ENCODE measurements around the gene KCNG1. TPM values are rescaled to one million over a fixed set of nuclear protein-coding genes. Genes with fewer than 3 reads are reported as not detected.

Gene KCNG1
- polyA plus RNA-seq, 2 donors, result 7.6 to 15.3 TPM

GRCh38 chr20:51017251-51017650 lies 5.7 kb downstream of the KCNG1 start:
- H3K36me3 ChIP-seq (ENCODE audit: control insufficient read depth in 2 of 2, insufficient read depth in 2 of 2, low read length in 1 of 2), result no peaks in the 10 kb centered on the region

DNA sequence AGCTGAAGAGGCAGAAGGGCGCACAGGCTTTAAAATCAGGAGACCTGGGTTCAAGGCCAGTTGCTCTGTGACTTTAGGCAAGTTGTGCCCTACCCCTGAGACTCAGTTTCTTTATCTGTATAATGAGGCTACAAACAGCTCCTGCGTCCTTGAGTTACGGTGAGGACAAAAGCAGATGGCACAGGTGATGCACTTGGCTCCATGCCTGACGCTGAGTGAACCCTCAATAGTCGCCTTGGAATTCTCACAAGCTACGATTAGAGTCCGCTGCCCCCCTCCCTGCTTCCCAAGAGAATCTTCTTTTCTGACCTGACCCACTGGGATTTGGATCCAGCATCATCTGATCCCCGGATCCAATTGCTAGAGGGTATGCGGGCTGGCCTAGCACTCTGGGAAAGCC lies 6.4 kb downstream of the KCNG1 start:
- Histone ChIP-seq H3K4me3 (ENCODE audit: low read depth in 1 of 2, low read length in 2 of 2) (no peak overlapping the region), H3K4me1 (ENCODE audit: control insufficient read depth in 2 of 2, insufficient read depth in 2 of 2, low read length in 1 of 2) (peaks cover 0 to 5% of the 10 kb centered on the region in 2 donors), H3K36me3 (ENCODE audit: control insufficient read depth in 2 of 2, insufficient read depth in 2 of 2, low read length in 1 of 2) (no peaks in the 10 kb centered on the region), H3K27ac (ENCODE audit: low read depth in 2 of 2, low read length in 1 of 2) (no peak overlapping the region), H3K9me3 (ENCODE audit: control insufficient read depth in 2 of 2, insufficient read depth in 1 of 2, low read depth in 1 of 2, low read length in 1 of 2) (no peaks in the 10 kb centered on the region), H3K27me3 (ENCODE audit: control insufficient read depth in 1 of 2, insufficient read depth in 2 of 2, low read length in 2 of 2) (no peaks in the 10 kb centered on the region)
- WGBS, 2 donors, result 80 to 89% methylated on average over 9 of the region's 9 CpGs

More at GRCh38 chr20:51017251-51017650, 5.7 kb downstream of the KCNG1 start:
- Histone ChIP-seq H3K4me1 (ENCODE audit: control insufficient read depth in 2 of 2, insufficient read depth in 2 of 2, low read length in 1 of 2) (peaks cover 0 to 5% of the 10 kb centered on the region in 2 donors), H3K9me3 (ENCODE audit: control insufficient read depth in 2 of 2, insufficient read depth in 1 of 2, low read depth in 1 of 2, low read length in 1 of 2) (no peaks in the 10 kb centered on the region), H3K27me3 (ENCODE audit: control insufficient read depth in 1 of 2, insufficient read depth in 2 of 2, low read length in 2 of 2) (no peaks in the 10 kb centered on the region), H3K4me3 (ENCODE audit: low read depth in 1 of 2, low read length in 2 of 2) (no peak overlapping the region), H3K27ac (ENCODE audit: low read depth in 2 of 2, low read length in 1 of 2) (no peak overlapping the region)
- 71 to 77% methylated on average over 9 of the region's 9 CpGs for WGBS, 2 donors

DNA sequence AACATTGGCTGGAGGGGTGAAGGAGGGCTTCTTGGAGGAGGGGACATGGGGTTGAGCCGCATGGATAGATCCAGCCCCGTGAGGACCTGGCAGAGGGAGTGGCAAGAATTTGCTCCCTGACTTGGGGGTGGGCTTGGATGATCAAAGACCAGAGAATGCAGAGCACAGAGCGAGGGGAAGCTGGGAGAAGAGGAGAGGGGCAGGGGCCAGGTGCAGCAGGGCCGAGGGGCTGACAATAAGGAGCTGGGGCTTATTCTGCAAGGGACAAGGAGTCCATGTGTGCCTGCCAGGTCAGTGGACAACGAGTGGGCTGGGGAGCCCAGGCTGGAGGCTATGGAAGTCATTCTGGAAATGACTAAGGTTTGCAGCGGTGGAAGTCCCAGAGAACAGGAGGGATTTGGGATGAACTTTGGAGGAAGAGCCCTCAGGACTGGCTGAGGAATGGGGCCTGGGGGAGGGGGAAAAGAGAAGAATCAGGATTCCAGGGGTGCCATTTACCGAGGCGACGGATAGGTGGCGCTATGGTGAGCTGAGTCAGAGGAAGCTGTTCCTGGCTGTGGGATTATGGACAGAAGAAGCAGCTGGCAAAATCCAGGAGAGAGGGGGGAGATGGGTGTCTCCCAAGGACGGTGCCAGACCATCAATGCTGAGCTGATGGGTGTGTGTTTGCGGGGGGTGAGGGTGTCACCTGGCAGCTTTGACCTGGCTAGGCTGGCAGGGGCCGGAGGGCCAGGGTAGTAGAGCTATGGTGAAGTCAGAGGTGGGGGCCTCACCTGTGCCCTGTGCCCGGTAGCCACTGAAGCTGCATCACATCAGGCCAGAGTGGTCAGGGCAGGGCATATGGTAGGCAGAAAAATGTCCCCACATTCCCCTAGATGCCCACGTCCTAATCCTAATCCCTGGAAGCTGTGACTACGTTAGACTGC lies 7.8 kb downstream of the KCNG1 start:
- no peak overlapping the region for H3K27ac ChIP-seq (ENCODE audit: low read depth in 2 of 2, low read length in 1 of 2)
- peaks cover 0 to 5% of the 10 kb centered on the region in 2 donors for H3K4me1 ChIP-seq (ENCODE audit: control insufficient read depth in 2 of 2, insufficient read depth in 2 of 2, low read length in 1 of 2)
- no peaks in the 10 kb centered on the region for H3K36me3 ChIP-seq (ENCODE audit: control insufficient read depth in 2 of 2, insufficient read depth in 2 of 2, low read length in 1 of 2)
- H3K4me3 ChIP-seq (ENCODE audit: low read depth in 1 of 2, low read length in 2 of 2), result no peak overlapping the region
- no peaks in the 10 kb centered on the region for H3K27me3 ChIP-seq (ENCODE audit: control insufficient read depth in 1 of 2, insufficient read depth in 2 of 2, low read length in 2 of 2)
- 37 to 41% methylated on average over 16 of the region's 16 CpGs for WGBS, 2 donors
- H3K9me3 ChIP-seq (ENCODE audit: control insufficient read depth in 2 of 2, insufficient read depth in 1 of 2, low read depth in 1 of 2, low read length in 1 of 2), result no peaks in the 10 kb centered on the region

DNA sequence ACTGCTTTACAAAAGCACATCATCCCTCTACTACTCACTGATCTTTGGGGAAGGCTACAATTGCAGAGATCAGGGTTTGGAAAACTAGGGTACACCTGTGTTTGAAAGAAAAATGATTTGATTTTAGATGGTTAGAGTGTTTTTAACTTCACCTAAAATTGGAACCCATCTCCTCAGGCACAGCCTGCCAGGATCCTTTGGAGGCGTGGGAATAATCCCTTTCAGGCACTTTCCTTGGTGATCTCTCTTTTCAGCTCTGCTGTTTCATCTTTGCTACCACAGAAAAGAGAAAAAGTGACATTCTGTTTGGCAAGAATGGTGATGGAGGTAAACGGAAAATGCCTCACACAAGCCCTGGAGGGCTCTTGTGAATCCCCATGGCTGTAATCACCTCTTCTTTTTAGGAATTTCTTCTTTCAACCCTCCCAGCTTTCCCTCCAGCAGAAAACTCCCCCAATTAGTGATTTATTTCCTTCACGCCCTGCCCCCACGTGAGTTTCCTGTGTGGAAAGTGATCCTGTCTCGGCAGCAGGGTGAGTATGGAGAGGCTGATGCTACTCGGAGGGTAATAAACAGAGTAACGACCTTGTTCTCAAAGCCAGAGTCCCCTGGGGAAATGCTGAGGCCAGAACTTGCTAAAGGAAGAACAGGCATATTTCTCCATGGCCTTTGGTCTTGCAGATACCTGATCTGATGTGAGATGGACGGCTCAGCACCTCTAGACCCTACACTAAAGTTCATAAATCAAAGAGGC lies 9.2 kb downstream of the KCNG1 start:
- Histone ChIP-seq H3K36me3 (ENCODE audit: control insufficient read depth in 2 of 2, insufficient read depth in 2 of 2, low read length in 1 of 2) (peaks cover 0 to 4% of the 10 kb centered on the region in 2 donors), H3K4me3 (ENCODE audit: low read depth in 1 of 2, low read length in 2 of 2) (no peak overlapping the region), H3K27ac (ENCODE audit: low read depth in 2 of 2, low read length in 1 of 2) (no peak overlapping the region), H3K4me1 (ENCODE audit: control insufficient read depth in 2 of 2, insufficient read depth in 2 of 2, low read length in 1 of 2) (peaks cover 0 to 3% of the 10 kb centered on the region in 2 donors), H3K9me3 (ENCODE audit: control insufficient read depth in 2 of 2, insufficient read depth in 1 of 2, low read depth in 1 of 2, low read length in 1 of 2) (peaks cover 0 to 2% of the 10 kb centered on the region in 2 donors), H3K27me3 (ENCODE audit: control insufficient read depth in 1 of 2, insufficient read depth in 2 of 2, low read length in 2 of 2) (no peaks in the 10 kb centered on the region)
- 44 to 54% methylated on average over 8 of the region's 8 CpGs for WGBS, 2 donors

- Histone ChIP-seq H3K4me1 (ENCODE audit: control insufficient read depth in 2 of 2, insufficient read depth in 2 of 2, low read length in 1 of 2) (peaks cover 0 to 3% of the 10 kb centered on the region in 2 donors), H3K4me3 (ENCODE audit: low read depth in 1 of 2, low read length in 2 of 2) (no peak overlapping the region), H3K27ac (ENCODE audit: low read depth in 2 of 2, low read length in 1 of 2) (no peak overlapping the region), H3K9me3 (ENCODE audit: control insufficient read depth in 2 of 2, insufficient read depth in 1 of 2, low read depth in 1 of 2, low read length in 1 of 2) (peaks cover 0 to 2% of the 10 kb centered on the region in 2 donors), H3K36me3 (ENCODE audit: control insufficient read depth in 2 of 2, insufficient read depth in 2 of 2, low read length in 1 of 2) (peaks cover 0 to 4% of the 10 kb centered on the region in 2 donors), H3K27me3 (ENCODE audit: control insufficient read depth in 1 of 2, insufficient read depth in 2 of 2, low read length in 2 of 2) (no peaks in the 10 kb centered on the region)
- WGBS, 2 donors, result 77 to 79% methylated on average over 3 of the region's 3 CpGs
These were observed 10.6 kb downstream of the KCNG1 start for GRCh38 chr20:51012357-51012756.

GRCh38 chr20:51011479-51011878 lies 11.4 kb downstream of the KCNG1 start:
- Histone ChIP-seq H3K27ac (ENCODE audit: low read depth in 2 of 2, low read length in 1 of 2) (no peak overlapping the region), H3K9me3 (ENCODE audit: control insufficient read depth in 2 of 2, insufficient read depth in 1 of 2, low read depth in 1 of 2, low read length in 1 of 2) (peaks cover 0 to 2% of the 10 kb centered on the region in 2 donors), H3K36me3 (ENCODE audit: control insufficient read depth in 2 of 2, insufficient read depth in 2 of 2, low read length in 1 of 2) (peaks cover 0 to 4% of the 10 kb centered on the region in 2 donors), H3K27me3 (ENCODE audit: control insufficient read depth in 1 of 2, insufficient read depth in 2 of 2, low read length in 2 of 2) (no peaks in the 10 kb centered on the region), H3K4me1 (ENCODE audit: control insufficient read depth in 2 of 2, insufficient read depth in 2 of 2, low read length in 1 of 2) (peaks cover 0 to 3% of the 10 kb centered on the region in 2 donors), H3K4me3 (ENCODE audit: low read depth in 1 of 2, low read length in 2 of 2) (no peak overlapping the region)
- 87 to 89% methylated on average over 4 of the region's 4 CpGs for WGBS, 2 donors

DNA sequence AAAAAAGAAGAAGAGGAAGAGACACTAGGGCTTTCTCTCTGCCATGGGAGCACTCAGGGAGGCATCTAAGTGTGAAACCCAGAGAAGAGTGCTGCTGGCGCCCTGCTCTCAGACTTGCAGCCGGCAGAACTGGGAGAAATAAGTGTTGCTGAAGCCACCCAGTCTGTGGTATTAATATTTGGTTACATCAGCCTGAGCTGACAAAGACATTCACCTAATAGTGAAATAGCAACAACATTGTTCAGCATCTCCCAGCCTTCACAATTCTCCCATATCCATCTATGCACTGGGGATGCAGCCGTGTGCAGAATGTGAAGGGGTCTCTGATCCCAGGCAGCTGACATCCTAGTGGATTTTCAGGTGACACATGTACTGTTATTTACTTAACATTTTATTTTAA lies 12.0 kb downstream of the KCNG1 start:
- H3K4me1 ChIP-seq (ENCODE audit: control insufficient read depth in 2 of 2, insufficient read depth in 2 of 2, low read length in 1 of 2), result peaks cover 0 to 3% of the 10 kb centered on the region in 2 donors
- no peak overlapping the region for H3K4me3 ChIP-seq (ENCODE audit: low read depth in 1 of 2, low read length in 2 of 2)
- H3K36me3 ChIP-seq (ENCODE audit: control insufficient read depth in 2 of 2, insufficient read depth in 2 of 2, low read length in 1 of 2), result peaks cover 0 to 4% of the 10 kb centered on the region in 2 donors
- H3K27me3 ChIP-seq (ENCODE audit: control insufficient read depth in 1 of 2, insufficient read depth in 2 of 2, low read length in 2 of 2), result no peaks in the 10 kb centered on the region
- H3K9me3 ChIP-seq (ENCODE audit: control insufficient read depth in 2 of 2, insufficient read depth in 1 of 2, low read depth in 1 of 2, low read length in 1 of 2), result peaks cover 0 to 2% of the 10 kb centered on the region in 2 donors
- 91 to 94% methylated on average over 3 of the region's 3 CpGs for WGBS, 2 donors
- no peak overlapping the region for H3K27ac ChIP-seq (ENCODE audit: low read depth in 2 of 2, low read length in 1 of 2)

GRCh38 chr20:51010043-51010365 lies 12.9 kb downstream of the KCNG1 start:
- H3K27me3 ChIP-seq (ENCODE audit: control insufficient read depth in 1 of 2, insufficient read depth in 2 of 2, low read length in 2 of 2), result no peaks in the 10 kb centered on the region
- H3K9me3 ChIP-seq (ENCODE audit: control insufficient read depth in 2 of 2, insufficient read depth in 1 of 2, low read depth in 1 of 2, low read length in 1 of 2), result peaks cover 0 to 2% of the 10 kb centered on the region in 2 donors
- H3K27ac ChIP-seq (ENCODE audit: low read depth in 2 of 2, low read length in 1 of 2), result no peak overlapping the region
- H3K4me1 ChIP-seq (ENCODE audit: control insufficient read depth in 2 of 2, insufficient read depth in 2 of 2, low read length in 1 of 2), result no peaks in the 10 kb centered on the region
- H3K4me3 ChIP-seq (ENCODE audit: low read depth in 1 of 2, low read length in 2 of 2), result no peak overlapping the region
- 89 to 90% methylated on average over 33 of the region's 33 CpGs for WGBS, 2 donors
- H3K36me3 ChIP-seq (ENCODE audit: control insufficient read depth in 2 of 2, insufficient read depth in 2 of 2, low read length in 1 of 2), result peaks cover 0 to 6% of the 10 kb centered on the region in 2 donors

GRCh38 chr20:51009303-51010042 lies 13.4 kb downstream of the KCNG1 start:
- no peaks in the 10 kb centered on the region for H3K27me3 ChIP-seq (ENCODE audit: control insufficient read depth in 1 of 2, insufficient read depth in 2 of 2, low read length in 2 of 2)
- H3K4me1 ChIP-seq (ENCODE audit: control insufficient read depth in 2 of 2, insufficient read depth in 2 of 2, low read length in 1 of 2), result no peaks in the 10 kb centered on the region
- no peak overlapping the region for H3K4me3 ChIP-seq (ENCODE audit: low read depth in 1 of 2, low read length in 2 of 2)
- 88 to 89% methylated on average over 56 to 58 of the region's 58 CpGs for WGBS, 2 donors
- H3K27ac ChIP-seq (ENCODE audit: low read depth in 2 of 2, low read length in 1 of 2), result no peak overlapping the region
- peaks cover 0 to 6% of the 10 kb centered on the region in 2 donors for H3K36me3 ChIP-seq (ENCODE audit: control insufficient read depth in 2 of 2, insufficient read depth in 2 of 2, low read length in 1 of 2)
- peaks cover 0 to 2% of the 10 kb centered on the region in 2 donors for H3K9me3 ChIP-seq (ENCODE audit: control insufficient read depth in 2 of 2, insufficient read depth in 1 of 2, low read depth in 1 of 2, low read length in 1 of 2)
